Right lobe of liver (tissue), 6 donors: Measurements from ENCODE around the gene CLCN1. TPM values are rescaled to one million over a fixed set of nuclear protein-coding genes. Genes with fewer than 3 reads are reported as not detected.

ENCODE experiments used
- ATAC-seq, 4 donors: fragments of 200-7000 bp; cut with Tn5 transposase; one replicate each; pipeline ENCODE4 v1.9.1; 2020; ENCODE audit warnings: mild to moderate bottlenecking in 4 of 4, moderate library complexity in 4 of 4
- DNase-seq, 3 donors: peaks; one replicate each; pipeline ENCODE4 v3.0.0-alpha.2; 2020
- H3K27ac ChIP-seq, 3 donors: fragments of 200-600 bp; one replicate each; pipeline ENCODE4 v1.8.0; 2022
- H3K27me3 ChIP-seq, 2 donors: fragments of 200-600 bp; one replicate each; pipeline ENCODE4 v1.8.0; 2022
- H3K36me3 ChIP-seq, 4 donors: fragments of 200-600 bp; sonication (generic) in 1 of 4; one replicate each; pipeline versions ENCODE4 v1.5.1 to v1.8.0; 2017 to 2022; ENCODE audit warnings: control low read depth in 1 of 4
- H3K4me1 ChIP-seq, 4 donors: fragments of 200-600 bp; sonication (generic) in 1 of 4; one replicate each; pipeline versions ENCODE4 v1.5.1 to v1.8.0; 2017 to 2022; ENCODE audit warnings: control low read depth in 1 of 4
- H3K4me3 ChIP-seq, 3 donors: fragments of 200-600 bp; one replicate each; pipeline ENCODE4 v1.8.0; 2022
- H3K9me3 ChIP-seq, 4 donors: fragments of 200-600 bp; sonication (generic) in 1 of 4; one replicate each; pipeline versions ENCODE4 v1.5.1 to v1.8.0; 2017 to 2022; ENCODE audit warnings: control low read depth in 1 of 4
- POLR2A ChIP-seq: fragments of 450-650 bp; IDR thresholded peaks from one replicate; pipeline ENCODE4 v1.6.1; 2017; ENCODE audit warnings: antibody characterized with exemption, mild to moderate bottlenecking
- WGBS: methylation state at CpG from one replicate; pipeline ENCODE4 v1.1.6; 2018; ENCODE audit warnings: low coverage, low lambda C conversion rate; ENCODE audit not compliant: insufficient coverage; ENCODE audit errors: missing lambda C conversion rate; 5-methylcytosine and 5-hydroxymethylcytosine counted together
- intact Hi-C, 2 donors: fragments of 100-400 bp; cut with DNase I; formaldehyde crosslinking; loops; one replicate each; pipeline versions ENCODE4 v1.11.2 to v1.14.1; 2022
- total RNA-seq, 6 experiments: library from RNA; depleted of rRNA in 2 of 6; stranded (reverse); fragments of >200 nt in 2 of 6; fragmentation: NEBNext Ultra II Directional in 3 of 6; extraction: Animal tissue kit (Norgen Biotek cat#: 25700) in 3 of 6; gene quantifications; one replicate each; pipeline versions ENCODE4 v1.1.0 to v1.2.4, GENCODE V29; 2016 to 2023
- TF ChIP-seq, protein P1 (sequence below), 4 donors: fragments of 200-600 bp in 3 of 4; fragments of 450-650 bp in 1 of 4; IDR thresholded peaks; one replicate each; pipeline versions ENCODE4 v1.5.1 to v1.8.0; 2016 to 2022; ENCODE audit warnings: antibody characterized with exemption in 4 of 4, mild to moderate bottlenecking in 2 of 4
- donor health status: DM: no; HTN: yes; CAD: no.
- donor health status: DM: no; HTN: no; CAD: no.
- donor health status: DM: no; HTN: no; CAD: no.
- donor health status: DM: no; HTN: yes; CAD: no.
- donor health status: DM: no; HTN: yes; CAD: no.

CLCN1 gene
- total RNA-seq, 6 experiments from 2014 or later: not detected

- TF ChIP-seq, protein P1, sequence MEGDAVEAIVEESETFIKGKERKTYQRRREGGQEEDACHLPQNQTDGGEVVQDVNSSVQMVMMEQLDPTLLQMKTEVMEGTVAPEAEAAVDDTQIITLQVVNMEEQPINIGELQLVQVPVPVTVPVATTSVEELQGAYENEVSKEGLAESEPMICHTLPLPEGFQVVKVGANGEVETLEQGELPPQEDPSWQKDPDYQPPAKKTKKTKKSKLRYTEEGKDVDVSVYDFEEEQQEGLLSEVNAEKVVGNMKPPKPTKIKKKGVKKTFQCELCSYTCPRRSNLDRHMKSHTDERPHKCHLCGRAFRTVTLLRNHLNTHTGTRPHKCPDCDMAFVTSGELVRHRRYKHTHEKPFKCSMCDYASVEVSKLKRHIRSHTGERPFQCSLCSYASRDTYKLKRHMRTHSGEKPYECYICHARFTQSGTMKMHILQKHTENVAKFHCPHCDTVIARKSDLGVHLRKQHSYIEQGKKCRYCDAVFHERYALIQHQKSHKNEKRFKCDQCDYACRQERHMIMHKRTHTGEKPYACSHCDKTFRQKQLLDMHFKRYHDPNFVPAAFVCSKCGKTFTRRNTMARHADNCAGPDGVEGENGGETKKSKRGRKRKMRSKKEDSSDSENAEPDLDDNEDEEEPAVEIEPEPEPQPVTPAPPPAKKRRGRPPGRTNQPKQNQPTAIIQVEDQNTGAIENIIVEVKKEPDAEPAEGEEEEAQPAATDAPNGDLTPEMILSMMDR (IDR thresholded peaks at IDR 0.05): no peak
- TF ChIP-seq POLR2A: no peak
- Histone ChIP-seq H3K9me3 (no peaks in the 10 kb centered on the region), H3K27ac (no peak overlapping the region), H3K27me3 (no peaks in the 10 kb centered on the region), H3K36me3 (peaks cover 0 to 25% (median 5%) of the 10 kb centered on the region in 4 donors), H3K4me1 (peaks cover 0 to 10% (median 2%) of the 10 kb centered on the region in 4 donors), H3K4me3 (no peak overlapping the region)
- 84% methylated on average over 2 of the region's 2 CpGs for WGBS
- DNase-seq (no peak), ATAC-seq (no peak)
- intact Hi-C loops: loop anchor here in 1 of 2 donors (5.0 kb wide), 1 partner anchor 66 kb away; no protein-coding TSS in a partner anchor
Measured at GRCh38 chr7:143308632-143309031, 7.3 kb upstream of the CLCN1 start.

DNA sequence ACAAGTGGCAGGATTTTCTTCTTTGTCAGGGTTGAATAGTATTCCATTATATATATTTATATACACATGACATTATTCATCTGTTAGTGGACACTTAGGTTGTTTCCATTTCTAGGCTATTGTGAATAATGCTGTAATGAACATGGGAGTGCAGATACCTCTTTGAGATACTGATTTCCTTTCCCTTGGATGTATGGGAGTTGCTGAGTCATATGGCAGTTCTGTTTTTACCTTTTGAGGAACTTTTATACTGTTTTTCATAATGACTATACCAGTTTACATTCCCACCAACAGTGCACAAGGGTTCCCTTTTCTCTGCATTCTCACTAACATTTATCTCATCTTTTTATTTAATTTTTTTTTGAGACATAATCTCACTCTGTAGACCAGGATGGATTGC lies 1.8 kb upstream of the CLCN1 start:
- TF ChIP-seq POLR2A: no peak
- TF ChIP-seq, protein P1 (IDR thresholded peaks at IDR 0.05): no peak
- intact Hi-C loops: loop anchor here in 1 of 2 donors (10.0 kb wide), 1 partner anchor 51 kb away; the partner anchor contains the start of gene FAM131B
- no peak overlapping the region for H3K27ac ChIP-seq
- H3K27me3 ChIP-seq: no peaks in the 10 kb centered on the region
- no peaks in the 10 kb centered on the region for H3K36me3 ChIP-seq
- H3K4me1 ChIP-seq: peaks cover 0 to 24% (median 12%) of the 10 kb centered on the region in 4 donors
- no peak for ATAC-seq
- DNase-seq: no peak
- H3K4me3 ChIP-seq: no peak overlapping the region
- no peaks in the 10 kb centered on the region for H3K9me3 ChIP-seq

DNA sequence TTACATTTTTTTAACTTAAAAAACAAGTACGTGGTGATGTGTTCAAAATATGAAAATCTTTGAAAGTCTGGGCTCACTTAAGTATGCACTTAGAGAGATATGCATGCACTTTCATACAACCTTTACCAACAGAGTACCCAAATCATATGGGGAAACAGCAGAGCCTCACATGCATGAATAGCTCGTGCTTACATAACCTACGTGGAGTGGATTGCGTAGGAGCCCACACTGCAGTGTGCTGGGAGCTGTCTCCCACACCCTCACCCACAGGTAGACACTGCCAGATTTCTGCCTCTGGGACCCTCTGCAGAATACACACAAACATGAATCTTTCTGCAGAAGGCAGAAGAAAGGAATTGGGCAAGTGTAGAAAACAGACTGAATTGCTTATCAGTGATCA lies 581 bp downstream of the CLCN1 start:
- no peaks in the 10 kb centered on the region for H3K9me3 ChIP-seq
- H3K36me3 ChIP-seq: no peaks in the 10 kb centered on the region
- ATAC-seq: no peak
- no peak for DNase-seq
- H3K27ac ChIP-seq: no peak overlapping the region
- no peak overlapping the region for H3K4me3 ChIP-seq
- peaks cover 0 to 30% (median 13%) of the 10 kb centered on the region in 4 donors for H3K4me1 ChIP-seq
- TF ChIP-seq, protein P1 (IDR thresholded peaks at IDR 0.05): no peak
- no peak for TF ChIP-seq POLR2A
- H3K27me3 ChIP-seq: no peaks in the 10 kb centered on the region
- intact Hi-C loops: loop anchor here in 1 of 2 donors (10.0 kb wide), 1 partner anchor 48 kb away; the partner anchor contains the start of gene FAM131B
- 100% methylated on average over 1 of the region's 4 CpGs for WGBS

DNA sequence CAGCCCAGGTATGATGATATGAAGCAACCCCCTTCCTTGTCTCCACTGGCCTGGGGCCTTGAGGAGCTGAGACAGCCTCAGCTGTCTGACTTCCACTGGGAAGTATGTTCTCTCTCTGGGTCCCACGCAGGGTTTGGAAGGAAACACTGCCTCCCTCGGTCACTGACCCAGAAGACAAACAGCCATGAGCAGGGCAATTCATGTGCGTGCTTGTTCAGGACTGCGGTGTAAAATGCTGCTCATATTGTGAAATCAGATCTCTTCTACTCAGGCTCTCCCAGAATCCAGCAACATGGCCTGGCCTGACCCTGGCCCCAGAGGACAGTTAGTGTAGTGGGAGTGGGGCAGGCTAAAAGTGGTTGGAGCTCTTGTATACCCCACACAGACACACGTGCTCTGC lies 2.8 kb downstream of the CLCN1 start:
- no peaks in the 10 kb centered on the region for H3K27me3 ChIP-seq
- H3K27ac ChIP-seq: peak overlapping the region; percentile 11 to 70 (median 39)
- peaks cover 0 to 30% (median 13%) of the 10 kb centered on the region in 4 donors for H3K4me1 ChIP-seq
- no peak overlapping the region for H3K4me3 ChIP-seq
- H3K9me3 ChIP-seq: no peaks in the 10 kb centered on the region
- intact Hi-C loops: loop anchor here in 1 of 2 donors (10.0 kb wide), 1 partner anchor 46 kb away; the partner anchor contains the start of gene FAM131B
- DNase-seq (peak; percentile 66 to 87 (median 83)), ATAC-seq (peak; percentile 86 to 96 (median 89))
- TF ChIP-seq, protein P1 (IDR thresholded peaks at IDR 0.05): peak in 2 of 4 donors; percentile 31 to 34
- TF ChIP-seq POLR2A: no peak
- no peaks in the 10 kb centered on the region for H3K36me3 ChIP-seq
- 8% methylated on average over 4 of the region's 5 CpGs for WGBS
